HL-60/S4 treated with phorbol 12-myristate 13-acetate at 8.2 ng/mL for 4 days and 3 days (cell line): Measurements from ENCODE around the gene NKD2.

ENCODE experiments used
- in situ Hi-C: fragments of 300-500 bp; cut with MboI; formaldehyde crosslinking; loops from 2 replicates; pipeline ENCODE4 v1.15.0; 2022; ENCODE audit warnings: low sequenced_read_pairs

Gene NKD2

DNA sequence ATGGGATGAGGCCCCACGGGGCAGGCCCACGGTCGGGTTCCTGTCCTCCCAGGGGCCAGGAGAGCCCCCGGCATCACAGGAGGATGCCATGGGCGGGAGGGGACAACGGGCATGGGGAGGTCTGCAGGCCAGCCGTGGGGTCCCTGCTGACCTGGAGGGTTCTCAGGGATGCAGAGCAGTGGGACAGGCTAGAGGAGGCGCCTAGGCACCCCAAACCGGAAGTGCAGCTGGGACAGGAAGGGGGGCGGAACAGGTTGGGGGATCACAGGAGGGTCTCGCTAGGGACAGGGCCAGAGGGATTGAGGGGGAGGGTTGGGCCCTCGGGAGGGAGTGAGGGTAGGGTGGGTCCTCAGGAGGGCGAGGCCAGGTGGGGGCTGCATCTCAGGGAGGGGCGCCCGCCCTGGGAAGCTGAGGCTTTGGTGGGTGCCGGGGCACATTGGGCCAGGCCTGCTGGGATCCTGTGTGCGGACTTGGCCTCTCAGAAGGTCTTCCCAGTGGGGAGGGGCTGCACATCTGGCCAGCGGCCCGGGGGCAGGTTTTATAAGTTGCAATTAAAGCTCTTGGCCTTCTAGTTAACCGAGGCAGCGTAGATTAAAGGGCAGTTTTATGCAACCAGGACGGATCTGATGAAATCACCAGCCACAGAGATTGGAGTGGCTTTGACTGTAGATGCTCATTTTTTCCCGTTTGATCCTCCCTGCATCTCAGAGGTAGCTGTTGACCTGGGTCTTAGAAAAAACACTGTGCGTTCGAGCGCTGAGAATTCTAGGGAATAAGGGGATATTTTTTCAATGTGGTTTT is 20.1 kb downstream of the NKD2 start:
- in situ Hi-C loops, result no loop called here

DNA sequence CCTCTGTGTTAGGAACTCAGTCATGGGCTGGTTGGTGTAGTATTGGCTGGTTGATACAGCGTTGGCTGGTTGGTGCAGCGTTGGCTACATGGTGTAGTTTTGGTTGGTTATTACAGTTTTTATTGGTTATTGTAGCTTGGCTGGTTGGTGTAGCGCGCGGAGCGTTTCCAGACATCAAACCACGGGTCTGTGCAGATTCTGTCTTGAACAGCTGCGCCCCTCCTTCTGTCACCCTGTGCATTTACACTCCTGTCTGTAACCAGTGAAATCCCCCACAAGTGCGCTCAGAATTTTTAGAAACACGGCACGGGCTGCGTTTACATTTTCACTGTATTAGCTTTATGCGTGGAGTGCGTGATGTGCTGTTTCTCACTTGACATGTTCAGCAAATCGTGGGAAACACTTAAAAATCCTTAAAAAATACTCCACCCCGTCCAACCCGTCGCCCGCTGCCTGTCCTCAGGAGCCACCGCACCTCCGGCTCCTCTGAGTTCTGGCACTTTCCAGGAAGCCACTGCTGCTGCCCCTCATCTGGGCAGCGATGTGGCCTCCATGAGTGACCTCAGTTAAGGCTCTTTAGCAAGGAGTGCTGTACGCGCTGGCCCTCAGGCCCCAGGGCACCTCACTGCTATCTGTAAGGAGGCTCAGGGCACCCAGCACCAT is 20.8 kb downstream of the NKD2 start:
- in situ Hi-C loops, result no loop called here

DNA sequence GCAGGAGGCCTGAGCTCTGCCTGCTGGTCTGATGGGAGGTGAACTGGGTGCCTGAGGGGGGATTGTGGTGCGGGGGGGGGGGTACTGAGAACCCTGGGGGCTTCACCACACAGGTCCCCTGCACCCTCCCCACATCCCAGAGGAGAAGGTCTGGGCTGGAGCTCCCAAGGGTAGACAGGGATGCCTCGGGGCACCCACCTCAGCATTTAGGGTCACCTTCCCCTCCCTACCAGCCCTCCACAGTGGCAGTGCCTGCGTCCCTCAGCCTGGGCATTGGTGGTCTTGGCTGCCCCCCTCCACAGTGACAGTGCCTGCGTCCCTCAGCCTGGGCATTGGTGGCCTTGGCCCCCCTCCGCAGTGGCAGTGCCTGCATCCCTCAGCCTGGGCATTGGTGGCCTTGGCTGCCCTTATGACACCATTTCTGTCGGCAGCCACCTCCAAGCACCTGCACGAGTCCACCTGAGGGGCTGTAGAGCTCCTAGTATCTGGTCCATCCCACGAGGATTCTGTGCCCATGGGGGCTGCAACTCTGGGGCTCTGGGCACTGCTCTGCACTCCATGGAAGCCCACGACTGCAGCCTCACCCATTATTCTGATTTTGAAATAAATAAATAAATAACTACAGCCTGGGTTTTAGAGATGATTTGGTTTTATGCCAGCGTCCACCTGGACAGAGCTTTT is 21.5 kb downstream of the NKD2 start:
- in situ Hi-C loops, result no loop called here

DNA sequence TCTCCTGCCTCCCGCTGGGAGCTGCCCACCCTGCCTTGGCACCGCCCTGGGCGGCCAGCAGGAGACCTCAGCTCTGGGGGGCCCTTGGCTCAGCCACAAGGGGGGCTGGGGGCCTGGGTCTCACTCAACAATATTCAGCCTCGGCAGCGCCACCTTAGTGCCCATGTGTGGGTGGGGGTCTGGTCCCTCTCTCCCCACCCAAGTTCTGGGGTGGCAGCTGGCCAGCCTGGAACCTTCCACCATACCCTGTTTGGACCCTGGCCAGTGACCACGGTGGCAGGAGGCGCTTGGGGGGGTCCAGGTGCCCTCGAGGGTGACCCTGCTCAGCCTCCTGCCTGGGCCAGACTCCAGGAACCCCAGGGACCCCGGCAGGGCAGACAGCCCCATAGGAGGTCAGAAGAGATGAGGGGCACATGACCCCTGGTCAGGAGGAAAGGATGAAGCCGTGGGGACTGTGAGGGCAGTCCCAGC is 22.2 kb downstream of the NKD2 start:
- in situ Hi-C loops, result no loop called here

DNA sequence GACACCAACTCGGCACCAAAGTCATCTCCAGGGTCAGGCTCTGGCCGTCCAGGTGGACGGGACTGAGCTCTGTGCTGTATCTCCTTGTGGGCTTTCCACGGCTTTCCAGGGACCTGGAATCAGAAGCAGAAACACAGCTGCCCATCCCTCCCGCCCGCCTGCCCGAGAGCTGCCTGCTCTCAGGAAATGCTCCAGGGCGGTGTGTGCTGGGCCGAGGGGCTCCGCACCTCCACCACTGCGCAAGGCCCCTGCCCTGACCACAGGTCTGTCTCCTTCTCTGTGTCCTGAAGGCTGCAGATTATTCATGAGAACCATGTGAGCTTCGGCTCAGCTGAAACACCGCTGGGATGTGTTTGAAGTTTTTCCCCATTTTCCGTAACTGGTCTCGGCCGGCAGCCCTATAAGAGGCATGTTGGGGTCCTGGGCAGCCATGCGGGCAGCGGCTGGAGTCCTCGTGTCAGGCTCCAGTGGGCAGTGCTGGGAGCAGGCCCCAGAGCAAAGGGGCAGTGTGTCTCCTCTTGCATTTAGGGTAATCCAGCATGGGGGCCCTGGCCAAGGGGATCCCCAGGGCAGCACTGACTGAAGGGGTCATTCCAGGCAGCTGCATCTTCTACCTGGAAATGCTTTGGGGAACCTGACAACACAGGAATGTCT is 22.8 kb downstream of the NKD2 start:
- in situ Hi-C loops, result no loop called here

DNA sequence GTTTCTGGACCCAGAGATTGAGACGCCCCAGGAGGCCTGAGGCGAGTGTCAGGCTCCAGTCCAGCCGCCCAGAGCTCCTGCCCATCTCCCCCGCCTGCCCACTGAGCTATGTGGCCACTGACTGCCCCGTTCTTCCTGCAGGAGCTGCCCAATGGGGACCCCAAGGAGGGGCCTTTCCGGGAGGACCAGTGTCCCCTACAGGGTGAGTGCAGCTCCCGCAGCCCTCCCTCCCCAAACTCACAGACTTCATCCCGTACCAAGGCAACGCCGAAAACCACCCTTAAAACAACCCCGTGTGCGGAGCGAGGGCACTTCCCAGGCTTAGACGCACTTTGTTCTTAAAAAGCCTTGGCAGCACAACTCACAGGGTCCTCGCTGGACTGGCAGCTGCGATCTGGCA is 23.4 kb downstream of the NKD2 start:
- in situ Hi-C loops, result no loop called here

DNA sequence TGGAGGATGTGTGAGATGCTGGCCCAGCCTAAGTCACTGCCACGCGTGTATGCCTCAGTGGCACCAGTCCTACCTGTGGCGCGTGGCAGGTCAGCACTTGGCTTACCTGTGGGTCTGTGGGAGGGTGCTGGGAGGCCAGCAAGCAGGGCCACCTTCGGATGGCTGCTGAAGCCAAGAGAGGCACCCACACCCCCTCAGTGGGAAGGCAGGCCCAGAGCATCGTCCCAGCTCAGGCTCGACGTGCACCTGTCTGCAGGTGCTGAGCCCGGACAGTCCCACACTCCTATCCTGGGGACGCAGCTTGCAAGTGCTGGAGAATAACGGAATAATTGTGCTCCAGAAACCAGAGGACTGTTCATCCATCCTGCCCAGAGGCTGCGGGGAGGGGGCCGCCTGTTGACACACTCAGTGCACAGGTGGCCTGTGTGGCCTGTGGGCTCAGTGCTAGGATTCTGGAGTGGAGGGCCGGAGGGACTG is 24.0 kb downstream of the NKD2 start:
- in situ Hi-C loops, result no loop called here

DNA sequence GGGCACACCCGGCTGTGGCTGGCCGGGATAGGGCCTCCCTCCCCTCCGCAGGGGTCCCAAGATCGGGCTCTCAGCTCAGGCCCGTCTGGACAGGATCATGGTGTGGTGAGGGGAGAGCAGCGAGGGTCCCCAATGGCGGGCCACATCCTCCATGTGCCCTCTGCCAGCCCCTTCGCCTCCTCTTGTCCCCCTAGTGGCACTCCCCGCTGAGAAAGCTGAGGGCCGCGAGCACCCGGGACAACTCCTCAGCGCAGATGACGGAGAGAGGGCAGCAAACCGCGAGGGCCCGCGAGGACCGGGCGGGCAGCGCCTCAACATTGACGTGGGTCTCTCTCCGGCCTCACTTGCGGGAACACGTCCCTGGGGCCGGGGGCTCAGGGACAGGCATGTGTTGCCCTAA is 24.6 kb downstream of the NKD2 start:
- in situ Hi-C loops, result no loop called here

DNA sequence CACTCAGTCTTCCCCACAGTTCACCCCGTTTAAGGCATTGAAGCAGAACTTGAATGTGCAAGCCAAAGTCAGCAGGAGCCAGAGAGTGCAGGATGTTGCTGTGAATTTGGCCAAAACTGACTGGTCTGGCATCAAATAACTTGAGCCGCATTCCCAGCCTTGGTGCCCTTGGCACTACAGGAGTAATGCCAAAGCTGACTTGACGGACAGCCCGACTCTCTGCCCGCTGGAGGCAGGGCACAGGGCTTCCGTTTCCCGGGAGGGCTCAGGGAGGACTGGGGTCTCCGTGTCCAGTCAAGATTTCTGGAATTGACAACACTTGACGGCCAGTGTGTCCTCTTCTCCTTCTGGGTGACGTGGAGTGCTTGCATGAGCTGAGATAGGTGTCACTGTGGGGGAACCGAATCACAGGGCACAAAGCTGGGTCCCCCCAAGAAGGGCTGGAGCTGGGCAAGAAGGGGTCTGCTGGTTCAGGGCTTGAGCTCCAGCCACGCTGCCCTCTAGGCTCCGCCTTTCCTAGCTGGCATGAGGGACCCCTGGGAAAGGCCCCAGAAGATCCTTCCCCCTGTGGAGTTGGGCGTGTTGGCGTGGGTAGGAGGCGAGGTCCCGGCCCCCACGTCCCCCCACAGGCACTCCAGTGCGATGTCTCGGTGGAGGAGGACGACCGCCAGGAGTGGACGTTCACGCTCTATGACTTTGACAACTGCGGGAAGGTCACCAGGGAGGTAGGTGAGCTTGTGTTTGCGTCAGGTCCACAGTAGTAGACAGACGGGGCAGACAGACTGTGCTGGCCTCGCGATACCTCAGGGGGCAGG is 25.2 kb downstream of the NKD2 start:
- in situ Hi-C loops, result no loop called here

DNA sequence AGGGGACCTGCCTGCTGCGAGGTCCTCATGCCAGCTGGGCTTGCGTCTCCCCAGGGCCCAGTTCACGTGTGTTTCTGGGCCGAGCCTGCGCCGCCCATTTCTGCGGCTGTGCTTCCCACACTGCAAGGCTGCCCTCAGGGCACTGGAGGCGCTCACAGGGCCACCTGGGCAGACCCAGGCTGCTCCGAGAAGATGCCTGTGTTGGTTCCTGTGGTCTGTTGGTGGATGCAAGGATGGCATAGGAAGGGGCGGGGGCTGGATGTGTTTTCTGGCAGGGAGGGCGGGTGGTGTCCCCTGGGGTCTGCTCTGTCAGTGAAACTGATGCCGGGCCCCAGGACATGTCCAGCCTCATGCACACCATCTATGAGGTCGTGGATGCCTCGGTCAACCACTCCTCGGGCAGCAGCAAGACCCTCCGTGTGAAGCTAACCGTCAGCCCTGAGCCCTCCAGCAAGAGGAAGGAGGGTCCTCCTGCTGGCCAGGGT is 25.9 kb downstream of the NKD2 start:
- in situ Hi-C loops, result no loop called here

DNA sequence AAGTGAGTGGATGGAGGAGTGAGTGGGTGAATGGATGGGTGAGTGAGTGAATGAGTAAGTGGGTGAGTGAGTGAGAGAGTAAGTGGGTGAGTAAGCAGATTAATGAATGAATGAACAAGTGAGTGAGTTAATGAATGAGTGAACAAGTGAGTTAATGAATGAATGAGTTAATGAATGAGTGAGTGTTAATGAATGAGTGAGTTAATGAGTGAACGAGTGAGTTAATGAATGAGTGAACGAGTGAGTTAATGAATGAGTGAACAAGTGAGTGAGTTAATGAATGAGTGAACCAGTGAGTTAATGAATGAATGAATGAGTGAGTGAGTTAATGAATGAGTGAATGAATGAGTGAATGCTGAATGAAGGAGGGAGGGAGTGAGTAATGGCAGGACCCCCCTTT is 26.4 kb downstream of the NKD2 start:
- in situ Hi-C loops, result no loop called here

DNA sequence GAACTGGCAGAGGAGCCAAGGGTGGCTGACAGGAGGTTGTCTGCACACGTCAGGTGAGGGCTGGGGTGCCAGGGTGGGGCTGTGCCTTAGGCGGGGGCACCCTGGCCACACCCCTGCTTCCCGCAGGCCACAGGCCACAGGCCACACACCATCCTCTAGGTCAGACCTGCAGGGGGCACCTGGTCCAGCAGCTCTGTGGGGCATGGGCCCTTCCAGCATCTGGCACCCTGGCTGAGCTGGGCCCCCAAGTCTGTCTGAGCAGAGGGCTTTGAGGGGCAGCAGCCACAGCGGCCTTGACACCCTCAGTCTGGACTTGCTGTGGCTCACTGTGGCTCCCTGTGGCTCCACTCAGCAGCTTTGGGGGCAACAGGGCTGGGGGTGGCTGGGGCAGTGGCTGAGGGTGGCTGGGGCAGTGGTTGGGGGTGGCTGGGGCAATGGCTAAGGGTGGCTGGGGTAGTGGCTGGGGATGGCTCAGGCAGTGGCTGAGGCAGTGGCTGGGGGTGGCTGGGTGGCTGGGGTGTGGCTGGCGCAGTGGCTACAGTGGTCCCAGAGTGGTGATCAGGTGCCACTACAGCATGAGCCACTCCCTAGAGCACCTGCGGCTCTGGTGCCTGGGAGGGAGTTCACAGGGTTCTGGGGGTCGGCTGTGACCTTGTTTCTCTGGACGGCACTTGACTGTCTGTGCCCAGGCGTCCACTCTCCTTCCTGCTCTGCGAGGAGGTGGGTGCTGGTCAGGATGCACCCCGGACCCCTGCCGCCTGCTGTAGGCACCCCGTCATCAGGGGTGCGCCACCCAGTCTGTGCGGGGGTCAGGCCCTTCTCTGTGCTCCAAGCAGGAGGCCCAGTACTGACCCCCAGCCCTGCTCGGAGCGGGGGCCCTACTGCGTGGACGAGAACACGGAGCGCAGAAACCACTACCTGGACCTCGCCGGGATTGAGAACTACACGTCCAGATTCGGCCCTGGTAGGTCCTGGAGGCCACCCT is 27.1 kb downstream of the NKD2 start:
- in situ Hi-C loops, result no loop called here

DNA sequence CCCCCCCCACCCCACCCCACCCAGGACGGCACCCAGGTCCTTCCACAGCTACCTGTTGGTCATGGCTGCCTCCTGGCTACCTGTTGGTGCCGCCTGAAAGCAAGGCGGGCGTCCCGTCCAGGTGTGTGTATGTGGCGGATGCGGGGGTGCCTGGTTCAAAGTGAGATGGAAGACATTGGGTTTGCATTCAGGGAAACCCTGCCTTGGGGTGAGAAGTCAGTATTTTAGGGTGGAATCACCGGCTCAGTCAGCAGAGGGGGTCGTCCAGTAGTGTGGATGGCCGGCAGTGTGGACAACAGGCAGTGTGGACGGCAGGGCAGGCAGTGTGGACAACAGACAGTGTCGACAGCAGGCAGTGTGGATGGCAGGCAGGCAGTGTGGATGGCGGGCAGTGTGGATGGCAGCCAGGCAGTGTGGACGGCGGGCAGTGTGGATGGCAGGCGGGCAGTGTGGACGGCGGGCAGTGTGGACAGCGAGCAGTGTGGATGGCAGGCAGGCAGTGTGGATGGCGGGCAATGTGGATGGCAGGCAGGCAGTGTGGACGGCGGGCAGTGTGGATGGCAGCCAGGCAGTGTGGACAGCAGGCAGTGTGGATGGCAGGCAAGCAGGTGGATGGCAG is 28.0 kb downstream of the NKD2 start:
- in situ Hi-C loops, result no loop called here

DNA sequence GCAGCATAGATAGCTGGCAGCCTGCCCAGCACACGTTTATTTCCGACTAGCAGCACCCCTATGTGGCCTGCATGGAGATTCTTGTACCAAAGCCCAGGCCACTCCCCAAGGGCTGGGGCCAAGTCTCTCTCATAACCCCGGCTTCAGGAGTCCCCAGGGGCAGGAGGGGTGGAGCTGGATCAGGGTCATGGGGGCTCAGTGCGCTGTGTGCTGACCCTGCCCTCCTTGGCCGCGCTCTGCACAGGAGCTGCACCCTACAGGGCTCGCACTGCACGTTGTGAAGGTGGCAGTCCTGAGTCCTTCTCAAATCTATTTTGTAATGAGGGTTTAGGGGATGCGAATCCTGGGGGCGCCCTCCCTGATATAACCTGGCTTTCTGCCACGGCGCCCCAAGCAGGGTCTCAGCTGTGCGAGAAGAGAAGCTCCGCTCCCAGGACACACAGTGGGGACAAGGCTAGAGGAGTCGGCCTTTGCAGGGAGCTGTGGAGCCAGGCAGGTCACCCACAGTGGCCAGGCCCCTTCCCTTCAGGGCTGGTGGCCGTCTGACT is 28.6 kb downstream of the NKD2 start:
- in situ Hi-C loops, result no loop called here

DNA sequence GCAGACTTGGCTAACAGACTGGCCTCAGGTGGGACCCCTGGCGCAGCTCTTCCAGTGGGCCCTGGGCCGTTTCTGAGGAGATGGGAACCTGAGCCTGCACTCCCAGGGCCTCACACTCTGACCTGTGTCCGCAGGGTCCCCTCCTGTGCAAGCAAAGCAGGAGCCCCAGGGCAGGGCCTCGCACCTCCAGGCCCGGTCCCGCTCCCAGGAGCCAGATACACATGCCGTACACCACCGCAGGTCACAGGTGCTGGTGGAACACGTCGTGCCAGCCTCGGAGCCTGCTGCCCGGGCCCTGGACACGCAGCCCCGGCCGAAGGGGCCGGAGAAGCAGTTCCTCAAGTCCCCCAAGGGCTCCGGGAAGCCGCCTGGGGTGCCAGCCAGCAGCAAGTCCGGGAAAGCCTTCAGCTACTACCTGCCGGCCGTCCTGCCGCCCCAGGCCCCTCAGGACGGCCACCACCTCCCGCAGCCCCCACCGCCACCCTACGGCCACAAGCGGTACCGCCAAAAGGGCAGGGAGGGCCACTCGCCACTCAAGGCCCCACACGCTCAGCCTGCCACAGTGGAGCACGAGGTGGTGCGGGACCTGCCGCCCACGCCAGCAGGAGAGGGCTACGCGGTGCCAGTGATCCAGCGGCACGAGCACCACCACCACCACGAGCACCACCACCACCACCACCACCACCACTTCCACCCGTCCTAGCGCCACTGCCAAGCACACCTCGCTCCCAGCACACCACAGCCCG is 29.2 kb downstream of the NKD2 start:
- in situ Hi-C loops, result no loop called here

DNA sequence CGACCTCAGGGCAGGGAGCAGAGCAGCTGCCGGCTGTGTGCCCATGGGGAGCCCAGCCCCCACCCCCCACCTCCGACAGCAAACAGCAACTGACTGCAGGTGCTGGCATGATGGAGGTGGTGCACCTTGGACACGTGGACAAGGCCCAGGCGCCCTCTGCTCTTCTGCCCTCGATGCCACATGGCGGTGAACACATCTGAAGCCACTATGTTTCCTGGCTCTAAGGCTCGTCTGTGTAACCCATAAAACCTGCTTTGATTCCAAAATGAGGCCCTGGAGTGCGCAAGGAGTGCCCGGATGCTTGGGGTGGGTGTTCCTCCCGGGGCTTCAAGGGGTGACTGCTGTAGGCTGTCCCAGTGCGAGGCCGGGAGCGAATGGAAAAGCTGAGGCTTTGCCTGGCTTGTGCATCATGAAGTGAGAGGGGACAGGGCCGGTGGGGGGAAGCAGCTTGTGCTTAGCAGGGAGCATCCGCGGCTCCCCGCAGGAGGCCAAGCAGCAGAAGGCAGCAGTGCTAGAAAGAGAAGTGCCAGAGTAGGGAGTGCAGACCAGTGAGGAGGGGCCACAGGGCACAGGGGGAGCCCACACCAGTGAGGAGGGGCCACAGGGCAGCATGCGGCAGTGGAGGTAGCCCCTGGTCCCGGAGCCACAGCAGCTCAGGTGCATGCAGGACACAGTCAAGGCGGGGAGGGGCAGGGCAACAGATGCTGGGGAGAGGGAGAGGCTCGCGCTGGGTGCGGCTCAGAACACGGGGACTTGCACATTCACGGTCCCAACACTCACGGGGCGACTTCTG is 30.0 kb downstream of the NKD2 start:
- in situ Hi-C loops, result no loop called here

DNA sequence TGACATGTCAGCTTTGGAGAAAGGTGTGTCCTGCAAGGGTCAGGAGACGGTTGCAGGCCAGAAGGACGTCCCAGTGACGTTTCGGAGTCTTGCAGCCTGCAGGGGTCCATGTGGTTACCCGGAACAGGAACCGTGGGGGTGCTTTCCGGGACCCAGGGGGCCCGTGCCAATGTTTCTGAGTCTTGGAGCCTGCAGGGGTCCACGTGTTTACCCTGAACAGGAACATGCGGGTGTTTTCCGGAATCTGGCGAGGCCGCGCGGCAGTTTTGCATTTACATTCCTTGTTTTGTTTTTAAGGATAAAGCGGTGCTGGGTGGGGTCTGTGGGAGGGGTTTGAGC is 30.6 kb downstream of the NKD2 start:
- in situ Hi-C loops, result no loop called here
